ENCODE measurements around the gene ULK4.
A peak's percentile ranks its signal among the peaks of the same experiment; 100 is the strongest.
"Not testable (repeated sequence)": the region's sequence is repeated elsewhere in the genome, so short reads cannot be mapped to it uniquely, and the experiment has no call there.

Gene ULK4

DNA sequence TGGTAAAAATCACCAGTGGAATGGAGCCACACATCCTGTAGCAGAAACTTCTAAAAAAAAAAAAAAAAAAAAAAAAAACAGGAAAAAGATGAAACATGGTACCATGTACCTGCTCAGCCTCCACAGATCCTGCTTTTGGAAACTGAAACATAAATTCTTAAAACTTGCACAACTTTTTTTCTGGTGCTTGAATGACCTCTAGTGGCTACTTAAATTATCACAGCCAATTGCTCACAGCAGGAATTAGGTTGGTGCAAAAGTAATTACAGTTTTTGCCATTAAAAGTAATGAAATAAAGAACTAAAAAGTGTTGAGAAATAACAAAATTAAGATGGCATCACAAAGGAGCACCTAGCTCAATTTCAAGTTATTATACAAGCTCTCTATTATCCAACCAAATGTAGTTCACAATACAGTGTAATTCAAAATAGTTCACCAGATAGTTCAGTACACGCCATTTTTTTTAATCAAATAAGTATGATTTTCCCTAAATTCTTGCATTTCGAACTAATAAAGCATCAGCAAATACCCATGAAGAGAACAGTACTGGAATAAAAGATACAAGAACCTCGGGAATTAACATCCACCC, 80.6 kb downstream of the ULK4 start:
- peak; percentile 29 to 67 for DNase-seq (ENCODE audit: low read depth in 1 of 2, low spot score in 1 of 2)
- no peak for TF ChIP-seq JUND (IDR thresholded peaks at IDR 0.05; ENCODE audit: low read depth)
- in situ Hi-C loops (cut with HindIII; ENCODE audit: low pct_unique_long_range_greater_than_20kb, low sequenced_read_pairs): no loop called here

DNA sequence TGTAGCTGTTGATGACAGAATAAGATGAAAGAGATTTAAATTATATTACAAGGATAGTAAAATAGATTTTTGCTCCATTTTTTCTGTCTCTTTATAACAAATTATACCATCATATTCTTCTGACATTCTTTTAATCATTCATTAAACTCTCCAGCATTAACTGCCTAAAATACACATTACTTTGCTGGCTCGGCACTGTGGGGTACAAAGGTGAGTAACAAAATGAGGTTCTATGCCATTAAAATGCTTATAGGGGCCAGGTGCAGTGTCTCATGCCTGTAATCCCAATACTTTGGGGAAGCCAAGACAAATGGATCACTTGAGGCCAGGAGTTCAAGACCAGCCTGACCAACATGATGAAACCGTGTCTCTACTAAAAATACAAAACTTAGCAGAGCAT, 81.5 kb downstream of the ULK4 start:
- in situ Hi-C loops (cut with HindIII; ENCODE audit: low pct_unique_long_range_greater_than_20kb, low sequenced_read_pairs): no loop called here
- no peak for TF ChIP-seq JUND (IDR thresholded peaks at IDR 0.05; ENCODE audit: low read depth)

DNA sequence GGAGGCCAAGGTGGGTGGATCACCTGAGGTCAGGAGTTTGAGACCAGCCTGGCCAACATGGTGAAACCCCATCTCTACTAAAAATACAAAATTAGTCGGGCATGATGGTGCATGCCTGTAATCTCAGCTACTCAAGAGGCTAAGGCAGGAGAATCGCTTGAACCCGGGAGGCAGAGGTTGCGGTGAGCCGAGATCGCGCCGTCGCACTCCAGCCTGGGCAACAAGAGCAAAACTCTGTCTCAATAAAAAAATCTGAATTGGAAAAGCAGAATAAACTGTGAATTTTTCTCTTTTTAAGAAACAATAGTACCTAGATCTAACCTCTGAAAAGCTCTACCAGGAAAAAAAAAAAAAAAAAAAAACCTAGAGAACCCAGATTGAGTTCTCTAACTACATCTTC, 84.2 kb downstream of the ULK4 start:
- in situ Hi-C loops (cut with HindIII; ENCODE audit: low pct_unique_long_range_greater_than_20kb, low sequenced_read_pairs); DNase-seq (ENCODE audit: low read depth in 1 of 2, low spot score in 1 of 2): not testable (repeated sequence)

More for the DNA sequence above, 81.5 kb downstream of the ULK4 start:
- no peak for DNase-seq (ENCODE audit: low read depth in 1 of 2, low spot score in 1 of 2)

DNA sequence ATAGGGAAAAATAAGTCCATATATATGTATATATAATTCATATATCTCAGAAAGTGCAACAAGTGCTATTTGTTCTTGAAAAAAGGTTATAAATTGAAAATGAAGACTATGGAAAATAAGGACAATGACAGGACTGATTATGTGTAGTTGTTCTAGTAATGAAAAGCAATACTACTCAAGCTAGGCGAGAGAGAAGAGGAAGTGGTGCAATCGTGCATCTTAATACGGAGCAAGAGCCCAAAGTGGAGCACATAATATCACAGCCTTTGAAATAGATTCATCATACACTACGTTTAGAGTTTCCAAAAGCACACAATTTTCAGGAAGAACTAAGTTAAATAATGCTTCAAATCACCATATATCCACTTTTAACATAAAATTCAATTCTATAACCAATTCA, 87.9 kb downstream of the ULK4 start:
- in situ Hi-C loops (cut with HindIII; ENCODE audit: low pct_unique_long_range_greater_than_20kb, low sequenced_read_pairs): no loop called here
- no peak for DNase-seq (ENCODE audit: low read depth in 1 of 2, low spot score in 1 of 2)
- TF ChIP-seq JUND (IDR thresholded peaks at IDR 0.05; ENCODE audit: low read depth): no peak

DNA sequence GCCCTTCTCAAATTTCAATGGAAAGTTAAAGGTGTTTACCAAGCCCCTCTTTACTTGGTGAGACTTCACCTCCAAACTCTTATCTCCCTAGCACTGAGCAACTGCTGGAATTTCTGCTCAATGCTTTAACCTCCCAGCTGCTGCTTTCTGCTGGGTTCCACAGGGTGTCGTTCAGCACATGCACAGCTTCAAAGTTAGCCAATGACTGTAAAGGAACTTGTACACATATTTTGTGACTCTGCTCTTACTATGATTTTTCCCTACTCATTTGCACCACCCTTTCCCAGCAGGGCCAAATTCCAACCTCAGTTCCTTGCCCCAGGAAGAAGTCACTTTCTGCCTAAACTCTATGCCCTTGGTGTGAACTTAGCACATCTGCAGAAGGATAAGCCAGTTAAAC, 89.7 kb downstream of the ULK4 start:
- no peak for DNase-seq (ENCODE audit: low read depth in 1 of 2, low spot score in 1 of 2)
- no peak for TF ChIP-seq JUND (IDR thresholded peaks at IDR 0.05; ENCODE audit: low read depth)
- in situ Hi-C loops (cut with HindIII; ENCODE audit: low pct_unique_long_range_greater_than_20kb, low sequenced_read_pairs): no loop called here

DNA sequence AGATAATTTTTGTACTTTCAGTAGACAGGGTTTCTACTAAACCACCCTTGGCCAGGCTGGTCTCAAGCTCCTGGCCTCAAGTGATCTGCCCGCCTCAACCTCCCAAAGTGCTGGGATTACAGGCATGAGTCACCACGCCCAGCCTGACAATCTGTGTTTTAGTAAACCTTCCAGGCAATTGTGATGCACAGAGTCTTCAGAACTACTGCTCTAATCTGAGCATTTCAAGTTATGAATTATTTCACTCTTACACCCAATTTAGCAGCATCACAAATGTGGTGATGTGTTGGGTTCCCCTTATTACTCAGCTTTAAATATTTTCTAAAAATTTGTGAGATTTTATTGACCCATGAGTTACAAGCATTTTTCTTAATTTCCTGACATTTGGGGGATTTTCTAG, 94.4 kb downstream of the ULK4 start:
- in situ Hi-C loops (cut with HindIII; ENCODE audit: low pct_unique_long_range_greater_than_20kb, low sequenced_read_pairs): no loop called here
- no peak for TF ChIP-seq JUND (IDR thresholded peaks at IDR 0.05; ENCODE audit: low read depth)
- no peak for DNase-seq (ENCODE audit: low read depth in 1 of 2, low spot score in 1 of 2)

DNA sequence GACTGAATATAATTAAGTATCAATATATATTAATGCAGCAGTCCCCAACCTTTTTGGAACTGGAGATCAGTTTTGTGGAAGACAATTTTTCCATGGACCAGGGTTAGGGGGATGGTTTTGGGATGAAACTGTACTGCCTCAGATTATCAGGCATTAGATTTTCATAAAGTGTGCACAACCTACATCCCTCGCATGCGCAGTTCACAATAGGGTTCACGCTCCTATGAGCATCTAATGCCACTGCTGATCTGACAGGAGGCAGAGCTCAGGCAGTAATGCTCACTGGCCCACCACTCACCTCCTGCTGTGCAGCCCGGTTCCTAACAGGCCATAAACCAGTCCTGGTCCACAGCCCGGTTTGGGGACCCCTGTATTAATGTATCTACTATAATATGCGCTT, 95.6 kb downstream of the ULK4 start:
- in situ Hi-C loops (cut with HindIII; ENCODE audit: low pct_unique_long_range_greater_than_20kb, low sequenced_read_pairs): no loop called here
- no peak for TF ChIP-seq JUND (IDR thresholded peaks at IDR 0.05; ENCODE audit: low read depth)
- no peak for DNase-seq (ENCODE audit: low read depth in 1 of 2, low spot score in 1 of 2)

DNA sequence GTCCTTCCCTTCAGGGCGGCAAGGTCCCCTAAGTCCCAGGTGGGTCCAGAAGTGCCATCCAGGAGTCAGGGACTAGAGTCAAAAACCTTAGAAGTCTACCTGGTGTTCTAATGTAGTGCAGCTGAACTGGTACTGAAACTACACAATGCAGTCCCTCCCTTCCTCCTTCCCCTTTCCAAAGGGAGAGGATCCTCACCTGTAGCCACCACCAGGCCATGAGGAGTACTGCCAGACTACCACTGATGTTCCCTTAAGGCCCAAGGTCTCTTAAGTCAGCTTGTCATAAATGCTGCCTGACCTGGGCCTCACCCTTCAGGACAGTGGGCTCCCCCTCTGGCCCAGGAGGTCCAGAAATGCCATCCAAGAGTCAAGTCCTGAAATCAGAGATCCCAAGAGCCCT, 98.9 kb downstream of the ULK4 start:
- TF ChIP-seq JUND (IDR thresholded peaks at IDR 0.05; ENCODE audit: low read depth): no peak
- DNase-seq (ENCODE audit: low read depth in 1 of 2, low spot score in 1 of 2): peak in 1 of 2 experiments; percentile 60
- in situ Hi-C loops (cut with HindIII; ENCODE audit: low pct_unique_long_range_greater_than_20kb, low sequenced_read_pairs): no loop called here

DNA sequence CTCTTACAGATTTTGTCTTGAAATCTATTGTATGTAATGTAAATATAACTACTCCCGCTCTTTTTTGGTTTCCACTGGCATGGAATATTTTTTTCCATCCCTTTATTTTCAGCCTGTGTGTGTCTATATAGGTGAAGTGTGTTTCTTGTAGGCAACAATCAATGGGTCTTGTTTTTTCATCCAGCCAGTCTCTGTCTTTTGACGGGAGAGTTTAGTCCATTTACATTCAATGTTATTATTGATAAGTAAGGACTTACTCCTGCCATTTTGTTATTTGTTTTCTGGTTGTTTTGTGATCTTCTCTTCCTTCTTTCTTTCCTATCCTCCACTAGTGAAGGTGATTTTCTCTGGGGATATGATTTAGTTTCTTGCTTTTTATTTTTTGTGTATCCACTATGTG, 101.4 kb downstream of the ULK4 start:
- in situ Hi-C loops (cut with HindIII; ENCODE audit: low pct_unique_long_range_greater_than_20kb, low sequenced_read_pairs); DNase-seq (ENCODE audit: low read depth in 1 of 2, low spot score in 1 of 2): not testable (repeated sequence)

DNA sequence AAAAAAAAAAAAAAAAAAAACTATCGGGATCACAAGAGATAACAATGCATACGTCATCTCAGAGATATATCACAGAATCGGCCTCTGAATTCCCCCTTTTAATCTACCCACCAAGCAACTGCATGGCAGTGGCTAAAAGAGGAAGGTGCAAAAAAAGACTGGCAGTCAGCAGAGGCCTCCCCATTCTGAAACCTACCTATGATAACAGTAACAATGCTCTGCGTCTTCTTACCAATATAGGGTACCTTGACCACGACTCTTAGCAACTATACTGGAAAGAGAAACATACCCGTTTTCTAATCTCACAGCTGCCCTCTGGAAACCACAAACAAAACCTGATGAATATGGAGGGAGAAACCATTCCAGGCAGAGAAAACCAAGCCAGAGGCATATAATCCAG, 106.9 kb downstream of the ULK4 start:
- no peak for TF ChIP-seq JUND (IDR thresholded peaks at IDR 0.05; ENCODE audit: low read depth)
- in situ Hi-C loops (cut with HindIII; ENCODE audit: low pct_unique_long_range_greater_than_20kb, low sequenced_read_pairs): no loop called here
- no peak for DNase-seq (ENCODE audit: low read depth in 1 of 2, low spot score in 1 of 2)

DNA sequence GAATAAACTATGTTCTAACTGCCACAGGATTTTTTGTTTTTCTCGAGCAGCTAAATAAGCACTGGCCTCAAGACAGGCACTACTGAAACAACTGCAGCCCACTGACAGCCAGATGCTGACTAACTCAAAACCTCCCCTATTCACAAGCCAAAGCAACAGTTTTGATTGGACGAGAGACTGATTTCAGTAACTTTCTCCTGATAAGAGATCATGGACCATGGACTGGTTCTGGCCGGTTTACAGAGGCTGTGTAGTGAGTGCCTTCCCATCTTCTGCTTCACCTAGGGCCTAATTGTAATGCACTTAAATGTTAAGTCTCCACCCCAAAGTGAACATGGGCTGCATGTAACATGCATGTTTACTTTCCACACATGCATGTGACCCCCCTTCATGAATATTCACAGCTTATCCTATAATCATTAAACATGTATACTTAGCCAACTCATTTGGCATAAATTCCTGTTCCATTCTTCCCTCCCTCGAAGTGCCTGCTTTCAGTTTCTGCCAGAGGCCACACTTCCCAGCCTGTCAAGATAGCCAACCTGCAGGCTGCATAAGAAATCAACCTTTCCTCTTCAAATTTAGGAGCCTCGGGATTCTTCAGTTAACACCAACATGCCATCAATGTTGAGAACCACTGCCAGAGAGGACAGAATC, 108.2 kb downstream of the ULK4 start:
- TF ChIP-seq JUND (IDR thresholded peaks at IDR 0.05; ENCODE audit: low read depth): no peak
- DNase-seq (ENCODE audit: low read depth in 1 of 2, low spot score in 1 of 2): peak in 1 of 2 experiments; percentile 6
- in situ Hi-C loops (cut with HindIII; ENCODE audit: low pct_unique_long_range_greater_than_20kb, low sequenced_read_pairs): no loop called here

DNA sequence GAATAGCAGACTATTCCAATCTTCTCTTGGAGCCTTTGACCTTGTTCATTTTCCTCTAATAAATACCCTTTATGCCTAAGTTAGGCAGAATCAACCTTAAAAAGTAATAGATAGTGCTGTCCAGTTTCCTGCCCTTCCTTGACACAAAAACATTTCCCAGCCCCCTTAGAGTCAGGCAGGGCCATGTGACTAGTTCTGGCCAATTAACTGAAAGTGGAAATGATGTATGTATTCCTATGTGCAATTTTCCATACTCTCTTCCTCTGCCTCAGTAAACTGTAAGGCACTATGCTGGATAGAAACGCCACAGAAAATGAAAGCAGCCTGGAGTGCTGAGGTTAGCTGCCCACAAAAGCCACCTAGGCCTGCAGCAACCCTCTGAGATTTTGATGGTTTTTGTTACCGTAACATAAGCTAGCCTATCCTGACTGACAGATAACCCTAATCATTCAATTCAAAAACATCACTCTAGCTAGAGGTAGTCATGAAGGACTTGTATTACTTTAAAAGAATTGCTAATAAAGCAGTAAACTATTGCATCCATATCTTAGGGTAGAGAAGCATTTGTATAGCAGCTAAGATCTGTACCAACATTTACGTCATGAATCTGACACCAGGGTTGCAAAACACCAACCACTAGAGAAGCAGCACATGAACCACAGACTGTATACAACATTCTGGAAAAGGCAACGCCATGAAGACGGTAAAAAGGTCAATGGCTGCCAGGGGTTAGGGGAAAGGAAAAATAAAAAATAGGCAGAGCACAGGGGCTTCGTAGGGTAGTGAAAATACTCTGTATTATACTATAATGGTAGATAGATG, 112.9 kb downstream of the ULK4 start:
- in situ Hi-C loops (cut with HindIII; ENCODE audit: low pct_unique_long_range_greater_than_20kb, low sequenced_read_pairs): no loop called here
- no peak for DNase-seq (ENCODE audit: low read depth in 1 of 2, low spot score in 1 of 2)
- no peak for TF ChIP-seq JUND (IDR thresholded peaks at IDR 0.05; ENCODE audit: low read depth)

DNA sequence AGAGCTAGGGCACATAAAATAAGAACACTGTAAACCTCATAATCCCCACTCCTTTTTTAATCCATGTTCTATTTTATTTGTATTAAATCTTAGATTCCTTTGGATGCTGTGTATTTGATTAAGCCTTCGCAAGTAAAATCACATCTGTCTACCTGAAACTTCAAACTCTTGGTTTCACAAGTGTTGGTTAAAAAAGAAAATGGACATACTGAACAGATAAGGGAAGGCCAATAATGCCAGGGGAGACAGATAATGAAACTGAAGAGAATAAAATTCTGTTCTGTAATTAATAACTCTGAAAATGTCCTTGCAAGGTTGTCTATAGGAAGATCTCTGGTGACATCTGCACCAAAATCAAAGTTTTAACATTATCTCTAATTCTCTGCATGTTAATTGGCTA, 114.2 kb downstream of the ULK4 start:
- no peak for TF ChIP-seq JUND (IDR thresholded peaks at IDR 0.05; ENCODE audit: low read depth)
- in situ Hi-C loops (cut with HindIII; ENCODE audit: low pct_unique_long_range_greater_than_20kb, low sequenced_read_pairs): no loop called here
- no peak for DNase-seq (ENCODE audit: low read depth in 1 of 2, low spot score in 1 of 2)

All from T47D (cell line).